Type B pancreatic cell (in vitro differentiated cells): ENCODE data around the gene ANKS1A. TPM values are rescaled to one million over a fixed set of nuclear protein-coding genes. Genes with fewer than 3 reads are reported as not detected.
A peak's percentile ranks its signal among the peaks of the same experiment; 100 is the strongest.

Experiments
- DNase-seq: peaks from one replicate; pipeline ENCODE4 v3.0.0; 2021; ENCODE audit warnings: mixed read lengths; ENCODE audit not compliant: unreplicated experiment; ENCODE audit errors: extremely low spot score
- H3K27ac Mint-ChIP-seq: 2 replicates; pipeline ENCODE4 v1.8.0; 2021; ENCODE audit warnings: mild to moderate bottlenecking, mixed read lengths
- H3K27me3 Mint-ChIP-seq: 2 replicates; pipeline ENCODE4 v1.8.0; 2021; ENCODE audit warnings: mixed read lengths
- H3K36me3 Mint-ChIP-seq: 2 replicates; pipeline ENCODE4 v1.8.0; 2021; ENCODE audit warnings: mixed read lengths
- H3K4me1 Mint-ChIP-seq: one replicate; pipeline ENCODE4 v1.8.0; 2021; ENCODE audit warnings: mixed read lengths; ENCODE audit not compliant: unreplicated experiment
- H3K4me3 Mint-ChIP-seq: 2 replicates; pipeline ENCODE4 v1.8.0; 2021; ENCODE audit warnings: mild to moderate bottlenecking, mixed read lengths
- H3K9me3 Mint-ChIP-seq: 2 replicates; pipeline ENCODE4 v1.8.0; 2021; ENCODE audit warnings: mixed read lengths
- CTCF ChIP-seq: fragments of 200-600 bp; sonication (generic); conservative IDR thresholded peaks from 2 replicates; pipeline ENCODE4 v1.5.0; 2021; ENCODE audit warnings: antibody characterized with exemption, mild to moderate bottlenecking
- total RNA-seq: library from RNA; stranded (reverse); gene quantifications from 2 replicates; pipeline ENCODE4 v1.2.1, GENCODE V29; 2021; ENCODE audit warnings: low replicate concordance

Gene ANKS1A
- total RNA-seq, 1 donor from 2014 or later: 28.0 TPM

DNA sequence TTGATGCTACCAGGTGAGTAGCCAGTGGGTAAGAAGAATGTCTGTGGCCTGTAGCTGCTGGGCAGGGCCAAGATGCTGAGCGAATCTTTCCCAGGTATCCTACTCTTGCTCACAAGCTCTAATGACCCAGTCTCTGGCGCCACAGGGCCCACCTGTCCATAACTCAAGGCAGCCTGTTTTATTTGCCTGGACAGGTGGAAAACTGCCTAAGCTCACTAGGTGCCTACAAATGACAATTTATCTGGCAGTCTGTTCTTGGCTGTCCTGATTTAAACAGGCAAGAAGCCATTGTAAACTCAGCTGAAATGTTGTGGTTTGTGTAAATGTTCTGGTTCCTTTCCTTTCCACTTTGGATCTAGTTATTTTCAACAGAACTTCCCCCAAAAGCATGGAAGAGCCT, 138.8 kb downstream of the ANKS1A start:
- no peak for TF ChIP-seq CTCF
- peaks cover 14% of the 10 kb centered on the region for H3K36me3 Mint-ChIP-seq
- no peaks in the 10 kb centered on the region for H3K27me3 Mint-ChIP-seq
- H3K4me1 Mint-ChIP-seq: peaks cover 26% of the 10 kb centered on the region
- H3K27ac Mint-ChIP-seq: peak overlapping the region; percentile 9
- H3K9me3 Mint-ChIP-seq: no peaks in the 10 kb centered on the region
- no peak for DNase-seq
- no peak overlapping the region for H3K4me3 Mint-ChIP-seq

DNA sequence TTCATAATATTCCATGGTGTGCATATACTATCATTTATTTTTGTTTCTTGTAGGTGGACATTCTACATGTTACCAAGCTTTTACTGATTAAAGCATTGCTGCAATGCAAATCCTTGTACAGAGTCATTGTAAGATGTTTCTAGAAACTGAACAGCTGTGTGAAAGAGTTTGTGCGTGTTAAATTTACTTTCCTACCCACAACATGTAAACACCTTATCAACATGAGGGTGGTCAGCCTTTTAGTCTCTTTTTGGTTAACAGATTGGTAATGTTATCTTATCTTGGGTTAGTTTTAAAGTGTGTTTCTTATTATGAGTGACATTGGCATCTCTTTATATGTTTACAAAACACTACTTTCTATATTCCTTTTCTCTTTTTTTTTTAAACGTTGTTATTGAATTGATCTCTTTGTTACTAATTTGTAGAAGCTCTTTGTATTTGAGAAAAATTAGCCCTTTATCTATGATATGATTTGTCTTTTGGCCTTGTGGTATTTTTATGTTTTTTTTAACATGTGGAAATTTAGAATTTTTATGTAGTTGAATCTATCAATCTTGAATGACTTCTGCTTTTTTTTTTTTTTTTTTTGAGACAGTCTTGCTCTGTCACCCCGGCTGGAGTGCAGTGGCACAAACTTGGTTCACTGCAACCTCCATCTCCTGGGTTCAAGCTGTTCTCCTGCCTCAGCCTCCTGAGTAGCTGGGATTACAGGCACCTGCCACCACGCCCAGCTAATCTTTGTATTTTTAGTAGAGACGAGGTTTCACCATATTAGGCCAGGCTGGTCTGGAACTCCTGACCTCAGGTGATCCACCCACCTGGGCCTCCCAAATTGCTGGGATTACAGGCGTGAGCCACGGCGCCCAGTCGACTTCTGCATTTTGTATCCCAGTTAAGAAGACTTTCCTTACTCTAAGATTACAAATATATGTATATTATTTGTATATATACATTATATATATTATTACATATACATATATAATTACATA, 140.0 kb downstream of the ANKS1A start:
- Mint-ChIP-seq H3K4me3 (no peak overlapping the region), H3K27ac (no peak overlapping the region), H3K27me3 (no peaks in the 10 kb centered on the region), H3K9me3 (no peaks in the 10 kb centered on the region), H3K4me1 (peaks cover 18% of the 10 kb centered on the region), H3K36me3 (peaks cover 14% of the 10 kb centered on the region)
- no peak for TF ChIP-seq CTCF
- no peak for DNase-seq

- H3K36me3 Mint-ChIP-seq: peaks cover 17% of the 10 kb centered on the region
- peaks cover 9% of the 10 kb centered on the region for H3K4me1 Mint-ChIP-seq
- H3K4me3 Mint-ChIP-seq: no peak overlapping the region
- H3K9me3 Mint-ChIP-seq: no peaks in the 10 kb centered on the region
- no peak overlapping the region for H3K27ac Mint-ChIP-seq
- no peak for DNase-seq
- no peaks in the 10 kb centered on the region for H3K27me3 Mint-ChIP-seq
- TF ChIP-seq CTCF: no peak
Measured at GRCh38 chr6:35030099-35030498, 141.0 kb downstream of the ANKS1A start.

DNA sequence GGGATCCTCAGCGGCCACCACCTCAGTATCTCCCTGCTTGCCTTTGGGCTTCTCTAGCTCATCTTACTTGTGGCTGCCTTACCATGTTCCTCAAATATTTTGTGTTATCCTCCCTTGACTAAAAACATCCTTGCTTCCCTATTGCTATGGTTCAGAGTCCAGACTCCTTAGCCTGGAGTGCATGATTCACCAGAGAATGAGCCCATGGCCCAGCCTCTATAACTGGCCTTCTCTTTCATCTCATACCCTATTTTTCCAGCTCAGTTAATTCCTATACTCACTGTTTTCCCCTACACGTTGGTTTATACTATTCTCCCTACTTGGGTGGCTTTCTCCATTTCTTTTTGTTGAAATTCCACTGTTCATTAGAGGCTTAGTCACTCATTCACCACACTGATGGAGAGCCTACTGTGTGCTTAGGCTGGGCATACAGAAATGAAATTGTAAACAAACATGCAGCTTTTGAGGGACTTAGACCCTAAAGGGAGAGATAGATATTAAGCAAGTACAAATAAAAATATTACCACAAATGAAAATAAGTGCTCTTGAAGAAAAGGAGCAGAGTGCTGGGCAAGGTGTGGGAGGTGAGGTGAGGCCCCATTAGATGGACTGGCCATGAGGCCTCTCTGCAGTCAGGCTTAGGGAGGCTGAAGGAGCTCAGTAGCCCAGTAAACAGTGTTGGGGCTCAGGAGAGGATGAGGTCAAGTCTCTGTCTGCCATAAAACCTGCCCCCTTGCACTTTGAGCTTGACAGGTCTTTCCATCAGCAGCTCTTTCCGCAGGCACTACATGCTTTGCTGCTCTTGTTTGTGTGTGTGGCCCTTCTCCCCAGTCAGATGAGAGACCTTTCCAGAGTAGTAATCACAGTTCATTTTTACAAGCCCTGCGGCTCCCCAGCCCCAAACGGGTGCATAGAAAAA, 142.8 kb downstream of the ANKS1A start:
- H3K36me3 Mint-ChIP-seq: peaks cover 14% of the 10 kb centered on the region
- no peaks in the 10 kb centered on the region for H3K27me3 Mint-ChIP-seq

More for the DNA sequence above, 142.8 kb downstream of the ANKS1A start:
- Mint-ChIP-seq H3K9me3 (no peaks in the 10 kb centered on the region), H3K27ac (peak overlapping the region; percentile 52), H3K4me1 (peaks cover 12% of the 10 kb centered on the region), H3K4me3 (no peak overlapping the region)
- DNase-seq: no peak
- TF ChIP-seq CTCF: no peak
